Stimulated activated CD8-positive, alpha-beta memory T cell treated with anti-CD3 and anti-CD28 coated beads, Interleukin-2, amount 100 ng/mL, for 1 hour (primary cell): ENCODE results near the gene MYBPC3.
A peak's percentile ranks its signal among the peaks of the same experiment; 100 is the strongest.

Source experiments
- DNase-seq, 2 donors: peaks; one replicate each; pipeline ENCODE4 v3.0.0-alpha.2; 2020; ENCODE audit warnings: low read depth in 2 of 2

MYBPC3 gene

GRCh38 chr11:47384498-47384897 lies 32.0 kb upstream of the MYBPC3 start:
- no peak for DNase-seq

GRCh38 chr11:47383071-47383470 lies 30.6 kb upstream of the MYBPC3 start:
- DNase-seq = no peak

- no peak for DNase-seq
Observed at GRCh38 chr11:47380078-47380477, 27.6 kb upstream of the MYBPC3 start.

DNA sequence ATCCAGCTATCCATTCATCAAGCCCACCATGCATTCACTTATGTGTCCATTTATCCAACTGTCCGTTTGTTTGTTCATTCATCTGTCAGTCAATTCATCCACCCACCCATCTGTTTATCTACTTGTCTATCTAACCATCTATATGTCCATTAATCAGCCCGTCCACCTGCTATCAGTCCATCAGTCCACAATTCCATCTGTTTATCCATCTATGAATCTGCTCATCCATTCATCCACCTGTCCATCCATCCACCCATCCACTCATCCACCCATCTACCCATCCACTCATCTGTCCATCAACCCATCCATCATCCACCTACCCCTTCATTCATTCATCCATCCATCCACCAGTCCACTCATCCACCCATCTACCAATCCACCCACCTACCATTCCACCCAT lies 26.8 kb upstream of the MYBPC3 start:
- DNase-seq = no peak

GRCh38 chr11:47378836-47379170 lies 26.3 kb upstream of the MYBPC3 start:
- no peak for DNase-seq

GRCh38 chr11:47378010-47378835 lies 25.7 kb upstream of the MYBPC3 start, which contains the start of gene SPI1:
Gene SPI1, minus strand, starts transcription at chr11:47378547. Its CDS starts 194 bp downstream, at chr11:47378353.
- no peak for DNase-seq

DNA sequence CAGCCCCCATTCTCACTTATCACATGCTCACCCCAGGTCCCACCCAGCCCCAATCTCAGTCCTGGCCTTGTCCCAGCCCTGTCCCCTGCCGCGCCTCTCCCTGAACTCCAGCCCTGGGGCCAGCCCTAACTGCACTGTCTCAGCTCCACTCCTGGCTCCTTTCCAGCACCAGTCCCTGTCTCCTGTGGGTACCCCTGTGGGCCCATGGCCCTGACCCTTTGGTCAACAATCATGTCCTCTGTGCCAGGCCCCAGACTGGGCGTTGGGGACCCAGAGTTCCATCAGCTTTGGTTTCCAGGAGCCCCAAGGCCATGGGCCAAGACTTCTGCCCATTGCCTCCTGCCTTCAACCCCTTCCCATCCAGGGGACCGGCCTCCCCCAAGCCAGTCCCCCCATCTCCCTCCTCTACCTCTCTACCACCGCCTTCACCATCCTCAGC lies 25.1 kb upstream of the MYBPC3 start:
- no peak for DNase-seq

DNA sequence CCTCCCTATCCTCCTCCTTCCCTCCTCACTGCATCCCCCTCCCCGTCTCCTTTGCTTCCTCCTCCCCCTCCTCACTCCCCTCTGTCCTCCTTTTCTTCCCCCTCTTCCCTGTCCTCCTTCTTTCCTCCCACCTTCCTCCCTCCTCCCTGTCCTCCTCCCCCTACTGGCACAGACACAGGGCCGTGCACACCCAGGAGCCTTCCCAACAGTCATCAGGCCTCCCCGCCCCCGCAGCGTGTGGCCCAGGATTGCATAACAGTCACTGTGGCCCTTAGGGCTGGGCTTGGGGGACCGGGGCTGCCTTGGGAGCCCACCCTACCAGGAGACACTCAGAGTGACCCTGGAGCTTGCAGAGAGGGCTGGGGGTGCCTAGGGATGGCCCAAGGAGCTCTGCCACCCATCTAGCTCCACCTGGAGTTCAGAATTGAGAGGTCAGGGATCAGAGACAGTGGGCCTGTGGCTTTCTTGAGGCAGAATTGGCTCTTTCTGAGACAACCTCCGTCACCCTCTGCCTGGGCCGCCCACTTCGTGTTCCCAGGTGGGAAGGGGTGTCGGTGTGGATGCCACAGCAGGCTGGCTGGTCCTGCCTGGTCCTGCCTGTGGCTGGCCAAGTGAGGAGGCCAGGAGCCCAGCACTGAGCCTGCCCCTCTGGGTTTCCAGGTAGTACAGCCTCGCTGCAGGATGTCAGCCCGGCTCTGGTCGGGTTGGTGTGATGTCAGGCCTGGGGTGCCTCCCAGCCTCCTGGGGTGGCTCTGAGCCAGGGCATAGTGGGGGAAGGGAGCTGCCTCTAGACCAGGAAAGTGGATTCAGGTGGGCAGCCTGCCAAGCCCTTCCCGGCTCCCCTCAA lies 24.2 kb upstream of the MYBPC3 start:
- no peak for DNase-seq

GRCh38 chr11:47376107-47376524 lies 23.6 kb upstream of the MYBPC3 start:
- DNase-seq = no peak

DNA sequence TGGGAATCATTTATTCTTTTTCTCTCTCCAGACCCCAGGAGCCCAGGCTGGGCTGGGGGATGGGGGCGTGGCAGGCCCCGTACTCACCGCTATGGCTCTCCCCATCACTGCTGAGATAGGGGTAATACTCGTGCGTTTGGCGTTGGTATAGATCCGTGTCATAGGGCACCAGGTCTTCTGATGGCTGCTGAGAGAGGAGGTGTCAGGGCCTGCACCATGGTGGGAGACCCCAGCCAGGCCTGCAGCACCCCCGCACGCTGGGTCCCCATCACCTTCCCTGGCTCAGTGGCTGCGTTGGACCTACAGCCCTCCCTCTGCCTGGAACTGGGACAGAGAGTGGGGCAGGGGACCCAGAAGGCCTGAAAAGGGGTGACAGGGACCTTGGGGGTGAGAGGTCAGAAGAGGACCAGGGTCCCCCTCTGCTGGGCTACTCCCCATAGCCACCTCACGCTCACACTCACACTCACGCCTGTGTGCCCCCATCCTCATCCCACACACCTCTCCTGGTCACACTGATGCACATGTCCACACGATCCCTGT lies 23.1 kb upstream of the MYBPC3 start:
- no peak for DNase-seq

DNA sequence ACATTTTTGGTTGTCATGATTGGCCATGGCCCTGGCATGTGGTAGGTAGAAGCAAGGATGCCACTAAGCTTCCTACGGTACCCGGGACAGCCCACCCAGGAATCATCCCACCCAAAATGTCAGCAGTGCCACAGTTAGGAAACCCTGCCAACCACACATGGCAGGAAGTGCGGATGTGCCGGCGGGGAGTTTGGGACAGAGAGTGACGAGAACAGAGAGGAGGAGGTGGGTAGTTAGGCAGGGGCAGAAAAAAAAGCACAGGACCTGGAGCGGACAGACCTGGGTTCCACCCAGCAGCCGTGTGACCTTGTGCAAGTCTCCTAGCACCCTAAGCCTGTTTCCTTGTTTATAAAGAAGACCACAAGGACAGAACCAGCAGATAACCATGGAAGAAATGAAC lies 22.5 kb upstream of the MYBPC3 start:
- DNase-seq = no peak

- DNase-seq = no peak
Observed at GRCh38 chr11:47374720-47375019, 22.2 kb upstream of the MYBPC3 start.

GRCh38 chr11:47373876-47374719 lies 21.6 kb upstream of the MYBPC3 start:
- peak; percentile 77 to 80 for DNase-seq

DNA sequence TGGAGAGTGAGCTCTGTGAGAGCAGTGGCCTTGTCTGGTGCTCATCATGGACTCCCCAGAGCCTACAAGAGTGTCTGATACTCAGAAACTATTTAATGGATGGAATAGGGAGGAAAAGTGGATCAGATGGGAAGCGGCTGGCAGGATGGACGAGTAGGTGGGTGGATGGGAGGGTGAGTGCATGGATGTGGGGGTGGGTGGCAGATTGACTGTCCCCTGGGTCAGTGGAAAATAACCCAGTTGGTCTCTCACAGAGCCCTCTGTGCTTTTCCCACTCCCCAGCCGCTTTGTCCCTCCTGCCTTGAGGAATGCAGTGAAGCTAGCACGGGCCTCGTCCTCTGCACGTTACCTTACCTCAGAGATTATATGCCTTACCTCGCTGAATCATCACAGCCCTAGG lies 19.9 kb upstream of the MYBPC3 start:
- DNase-seq = no peak

GRCh38 chr11:47369676-47370075 lies 17.2 kb upstream of the MYBPC3 start:
- no peak for DNase-seq

- no peak for DNase-seq
Observed at GRCh38 chr11:47366020-47366490, 13.6 kb upstream of the MYBPC3 start.

DNA sequence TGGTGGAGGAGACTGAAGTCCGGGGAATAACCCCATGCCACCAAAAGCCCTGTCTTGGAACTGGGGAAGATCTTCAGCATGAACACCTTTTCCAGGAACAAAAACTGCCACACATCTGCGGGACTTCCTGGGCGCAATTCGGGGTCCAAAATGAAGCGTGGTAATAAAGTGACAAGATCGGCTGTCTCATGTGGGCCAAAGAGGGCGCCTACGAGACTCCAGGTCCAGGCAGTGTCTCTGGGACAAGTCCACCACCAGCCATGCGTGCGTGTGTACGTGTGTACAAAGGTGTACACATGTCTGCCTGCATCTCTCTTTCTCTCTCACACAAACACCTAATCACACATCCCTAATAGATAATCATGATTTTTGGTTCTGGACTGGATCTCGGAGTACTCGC lies 8.9 kb upstream of the MYBPC3 start:
- DNase-seq = no peak

GRCh38 chr11:47360341-47360740 lies 7.8 kb upstream of the MYBPC3 start:
- no peak for DNase-seq

- DNase-seq = no peak
Observed at GRCh38 chr11:47359586-47359985, 7.1 kb upstream of the MYBPC3 start.

DNA sequence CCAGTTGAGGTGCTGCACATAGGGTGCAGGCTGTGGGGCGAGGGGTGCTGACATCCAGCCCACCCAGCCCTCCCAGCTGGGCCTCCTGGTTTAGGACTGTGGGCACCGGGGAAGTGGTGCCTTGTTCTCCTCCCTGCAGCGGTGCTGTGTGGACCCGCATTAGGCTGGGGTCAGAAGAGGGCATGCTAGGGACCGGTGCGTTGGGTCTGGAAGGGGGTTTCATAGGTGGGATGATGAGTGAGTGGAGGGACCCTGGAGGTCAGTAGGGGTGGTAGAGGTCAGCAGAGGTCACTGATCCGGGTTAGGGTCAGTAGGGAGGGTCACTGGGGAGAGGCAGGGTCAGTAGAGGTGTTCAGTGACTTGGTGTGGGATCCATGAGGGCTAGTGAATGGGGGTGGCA lies 6.7 kb upstream of the MYBPC3 start:
- no peak for DNase-seq

- DNase-seq = no peak
Observed at GRCh38 chr11:47358731-47359051, 6.2 kb upstream of the MYBPC3 start.
